SU-DHL-6 (cell line): ENCODE measurements around the gene CD300A.

Source experiments
- H2AFZ ChIP-seq: fragments of 200-600 bp; sonication (generic); 2 replicates; pipeline ENCODE4 v1.6.1; 2014; ENCODE audit warnings: low read depth, mild to moderate bottlenecking, moderate library complexity, mixed read lengths, antibody characterized with exemption, low read length; ENCODE audit not compliant: severe bottlenecking
- H3F3A ChIP-seq: fragments of 200-600 bp; shearing (Covaris generic); 2 replicates; pipeline ENCODE4 v1.6.0; 2016; ENCODE audit warnings: antibody characterized with exemption, mild to moderate bottlenecking; ENCODE audit not compliant: insufficient read depth
- H3K27ac ChIP-seq: fragments of 200-600 bp; sonication (generic); 2 replicates; pipeline ENCODE4 v1.5.1; 2016; ENCODE audit warnings: low read depth, mild to moderate bottlenecking, low read length, moderate library complexity, mixed read lengths
- H3K27me3 ChIP-seq: fragments of 200-600 bp; sonication (generic), shearing (Covaris generic); 2 replicates; pipeline ENCODE4 v1.6.0; 2014; ENCODE audit warnings: mild to moderate bottlenecking, low read length
- H3K36me3 ChIP-seq: fragments of 200-600 bp; sonication (generic); 2 replicates; pipeline ENCODE4 v1.6.1; 2014; ENCODE audit warnings: mild to moderate bottlenecking, low read length, mixed read lengths
- H3K4me2 ChIP-seq: fragments of 300-600, 200-600 bp; shearing (Covaris generic), sonication (generic); 2 replicates; pipeline ENCODE4 v1.6.0; 2014; ENCODE audit warnings: low read length, low read depth, mild to moderate bottlenecking; ENCODE audit not compliant: poor library complexity, severe bottlenecking
- H3K4me3 ChIP-seq: fragments of 200-600 bp; sonication (generic); 2 replicates; pipeline ENCODE4 v1.5.1; 2014; ENCODE audit warnings: antibody characterized with exemption, low read length, mild to moderate bottlenecking, mixed read lengths; ENCODE audit not compliant: insufficient read depth, poor library complexity, severe bottlenecking
- H3K79me2 ChIP-seq: fragments of 200-600 bp; sonication (generic); 2 replicates; pipeline ENCODE4 v1.6.1; 2014; ENCODE audit warnings: mild to moderate bottlenecking, low read length, moderate library complexity; ENCODE audit not compliant: insufficient read depth
- H3K9ac ChIP-seq: fragments of 200-600 bp; sonication (generic); 2 replicates; pipeline ENCODE4 v1.7.0; 2014; ENCODE audit warnings: mild to moderate bottlenecking, low read length
- H3K9me2 ChIP-seq: fragments of 200-600 bp; sonication (generic); replicated peaks from 2 replicates; pipeline ENCODE4 v1.6.1; 2014; ENCODE audit warnings: low read length; ENCODE audit not compliant: insufficient read depth
- H3K9me3 ChIP-seq: fragments of 200-600 bp; sonication (generic); 2 replicates; pipeline ENCODE4 v1.6.1; 2014; ENCODE audit warnings: low read length, mixed read lengths; ENCODE audit not compliant: insufficient read depth
- H4K20me1 ChIP-seq: fragments of 200-600 bp; sonication (generic); 2 replicates; pipeline ENCODE4 v1.6.1; 2014; ENCODE audit warnings: low read depth, mild to moderate bottlenecking, antibody characterized with exemption, low read length, moderate library complexity, mixed read lengths
- EZH2phosphoT487 ChIP-seq: fragments of 200-600 bp; sonication (generic), shearing (Covaris generic); conservative IDR thresholded peaks from 2 replicates; pipeline ENCODE4 v1.6.1; 2018; ENCODE audit warnings: mild to moderate bottlenecking, antibody characterized with exemption, low read length, moderate library complexity, mixed read lengths
- TF ChIP-seq, protein P1 (sequence below): fragments of 200-600 bp; sonication (generic); IDR thresholded peaks from one replicate; pipeline ENCODE4 v1.5.1; 2017; ENCODE audit warnings: antibody characterized with exemption, mild to moderate bottlenecking, low read length, moderate library complexity; ENCODE audit not compliant: insufficient read depth, poor library complexity, severe bottlenecking

The CD300A gene

GRCh38 chr17:74530831-74531150, 64.4 kb downstream of the CD300A start:
- H4K20me1 ChIP-seq: no peaks in the 10 kb centered on the region
- no peaks in the 10 kb centered on the region for H3K36me3 ChIP-seq
- TF ChIP-seq, protein P1, sequence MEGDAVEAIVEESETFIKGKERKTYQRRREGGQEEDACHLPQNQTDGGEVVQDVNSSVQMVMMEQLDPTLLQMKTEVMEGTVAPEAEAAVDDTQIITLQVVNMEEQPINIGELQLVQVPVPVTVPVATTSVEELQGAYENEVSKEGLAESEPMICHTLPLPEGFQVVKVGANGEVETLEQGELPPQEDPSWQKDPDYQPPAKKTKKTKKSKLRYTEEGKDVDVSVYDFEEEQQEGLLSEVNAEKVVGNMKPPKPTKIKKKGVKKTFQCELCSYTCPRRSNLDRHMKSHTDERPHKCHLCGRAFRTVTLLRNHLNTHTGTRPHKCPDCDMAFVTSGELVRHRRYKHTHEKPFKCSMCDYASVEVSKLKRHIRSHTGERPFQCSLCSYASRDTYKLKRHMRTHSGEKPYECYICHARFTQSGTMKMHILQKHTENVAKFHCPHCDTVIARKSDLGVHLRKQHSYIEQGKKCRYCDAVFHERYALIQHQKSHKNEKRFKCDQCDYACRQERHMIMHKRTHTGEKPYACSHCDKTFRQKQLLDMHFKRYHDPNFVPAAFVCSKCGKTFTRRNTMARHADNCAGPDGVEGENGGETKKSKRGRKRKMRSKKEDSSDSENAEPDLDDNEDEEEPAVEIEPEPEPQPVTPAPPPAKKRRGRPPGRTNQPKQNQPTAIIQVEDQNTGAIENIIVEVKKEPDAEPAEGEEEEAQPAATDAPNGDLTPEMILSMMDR: no peak
- no peak for TF ChIP-seq EZH2phosphoT487
- H3K9ac ChIP-seq: no peak overlapping the region
- H3K4me3 ChIP-seq: no peak overlapping the region
- H2AFZ ChIP-seq: no peak overlapping the region
- no peaks in the 10 kb centered on the region for H3F3A ChIP-seq
- H3K9me3 ChIP-seq: no peaks in the 10 kb centered on the region
- no peak overlapping the region for H3K4me2 ChIP-seq
- H3K9me2 ChIP-seq: no peaks in the 10 kb centered on the region
- H3K27me3 ChIP-seq: 0 out of 2 replicates have a peak, but pooled peaks cover 2% of the 10 kb centered on the region
- no peak overlapping the region for H3K27ac ChIP-seq
- H3K79me2 ChIP-seq: no peaks in the 10 kb centered on the region

- 0 out of 2 replicates have a peak, but pooled peaks cover 3% of the 10 kb centered on the region for H3K27me3 ChIP-seq
- TF ChIP-seq, protein P1: no peak
- no peak for TF ChIP-seq EZH2phosphoT487
- no peaks in the 10 kb centered on the region for H3K9me2 ChIP-seq
- no peak within 1 kb of the TSS for H2AFZ ChIP-seq
- no peaks in the 10 kb centered on the region for H4K20me1 ChIP-seq
- H3K79me2 ChIP-seq: no peaks in the 10 kb centered on the region
- H3K4me2 ChIP-seq: no peak within 1 kb of the TSS
- H3K4me3 ChIP-seq: no peak within 1 kb of the TSS
- no peak within 1 kb of the TSS for H3K9ac ChIP-seq
- H3K36me3 ChIP-seq: no peaks in the 10 kb centered on the region
- no peaks in the 10 kb centered on the region for H3F3A ChIP-seq
- H3K9me3 ChIP-seq: no peaks in the 10 kb centered on the region
- no peak within 1 kb of the TSS for H3K27ac ChIP-seq
Observed at GRCh38 chr17:74531231-74531761, 64.9 kb downstream of the CD300A start, which contains the start of gene CD300LB. TSS of gene CD300LB (minus strand) at chr17:74531475. CDS start at chr17:74531350, 125 bp downstream.

DNA sequence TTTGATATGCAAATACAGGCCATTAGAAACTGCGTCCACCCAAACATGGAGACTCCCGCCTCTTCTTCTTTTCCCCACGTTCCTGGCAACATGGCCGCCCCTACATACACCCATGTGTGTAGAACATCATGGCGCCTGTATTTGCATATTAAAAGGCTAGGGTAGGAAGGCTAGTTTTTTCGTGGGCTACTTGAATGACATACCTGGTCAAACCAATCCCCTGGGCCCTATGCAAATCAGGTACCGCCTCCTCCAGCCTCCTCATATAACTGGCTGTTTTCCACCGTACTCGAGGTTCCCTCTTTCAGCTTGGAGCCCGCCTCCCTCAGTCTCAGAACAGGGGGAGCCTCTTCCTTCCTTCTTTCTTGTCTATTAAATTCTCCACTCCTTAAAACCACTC, 65.7 kb downstream of the CD300A start:
- Histone ChIP-seq H3K4me3 (no peak overlapping the region), H3K27ac (no peak overlapping the region)
- TF ChIP-seq, protein P1: no peak
- no peak for TF ChIP-seq EZH2phosphoT487

More for the DNA sequence above, 65.7 kb downstream of the CD300A start:
- H3K4me2 ChIP-seq: no peak overlapping the region
- H3F3A ChIP-seq: no peaks in the 10 kb centered on the region
- no peaks in the 10 kb centered on the region for H3K36me3 ChIP-seq
- no peak overlapping the region for H2AFZ ChIP-seq
- H3K9me2 ChIP-seq: no peaks in the 10 kb centered on the region
- H3K79me2 ChIP-seq: no peaks in the 10 kb centered on the region
- H3K9ac ChIP-seq: no peak overlapping the region
- no peaks in the 10 kb centered on the region for H3K9me3 ChIP-seq
- H3K27me3 ChIP-seq: 0 out of 2 replicates have a peak, but pooled peaks cover 3% of the 10 kb centered on the region
- H4K20me1 ChIP-seq: no peaks in the 10 kb centered on the region
